Keratinocyte (primary cell): ENCODE data around the gene ANGPTL4. TPM values are rescaled to one million over a fixed set of nuclear protein-coding genes. Genes with fewer than 3 reads are reported as not detected.
"Not testable (repeated sequence)": the region's sequence is repeated elsewhere in the genome, so short reads cannot be mapped to it uniquely, and the experiment has no call there.

ENCODE experiments used
- DNase-seq: peaks from one replicate; pipeline ENCODE4 v3.0.0-alpha.2; 2011; ENCODE audit warnings: low read depth, missing footprints, low spot score
- FAIRE-seq: peaks from 2 replicates; lab custom pipeline; 2011; peaks lifted over from hg19 to GRCh38; lab: Jason Lieb, UNC
- H2AFZ ChIP-seq: 2 replicates; pipeline ENCODE4 v1.6.0; 2012; ENCODE audit warnings: low read length, control low read depth, inconsistent platforms; ENCODE audit not compliant: control insufficient read depth
- H3K27ac ChIP-seq: 2 replicates; pipeline ENCODE4 v1.5.1; 2011; ENCODE audit warnings: low read length; ENCODE audit not compliant: control insufficient read depth, insufficient read depth
- H3K27me3 ChIP-seq: 3 replicates; pipeline ENCODE4 v1.6.0; 2011; ENCODE audit warnings: low read length; ENCODE audit not compliant: control insufficient read depth, insufficient read depth; ENCODE audit errors: extremely low read depth
- H3K36me3 ChIP-seq, 2 experiments: 2 replicates in 1 of 2; 3 replicates in 1 of 2; pipeline ENCODE4 v1.5.1; 2011; ENCODE audit warnings: low read length in 2 of 2, mild to moderate bottlenecking in 1 of 2; ENCODE audit not compliant: control insufficient read depth in 2 of 2, insufficient read depth in 2 of 2; ENCODE audit errors: extremely low read depth in 1 of 2
- H3K4me1 ChIP-seq: 3 replicates; pipeline ENCODE4 v1.5.1; 2011; ENCODE audit warnings: low read length; ENCODE audit not compliant: control insufficient read depth, insufficient read depth; ENCODE audit errors: extremely low read depth
- H3K4me2 ChIP-seq: 3 replicates; pipeline ENCODE4 v1.6.0; 2011; ENCODE audit warnings: low read depth, low read length; ENCODE audit not compliant: control insufficient read depth, insufficient read depth; ENCODE audit errors: extremely low read depth
- H3K4me3 ChIP-seq, 3 experiments: fragments of 200-600 bp in 1 of 3; sonication (generic) in 1 of 3; 2 replicates in 2 of 3; 3 replicates in 1 of 3; pipeline ENCODE4 v1.5.1; 2011 to 2016; ENCODE audit warnings: low read length in 3 of 3, mild to moderate bottlenecking in 3 of 3, control low read depth in 2 of 3, inconsistent platforms in 1 of 3, low read depth in 1 of 3, mixed read lengths in 1 of 3, mixed run types in 1 of 3, moderate library complexity in 1 of 3; ENCODE audit not compliant: control insufficient read depth in 2 of 3, insufficient read depth in 2 of 3; ENCODE audit errors: extremely low read depth in 1 of 3
- H3K79me2 ChIP-seq: 2 replicates; pipeline ENCODE4 v1.6.0; 2012; ENCODE audit warnings: low read length; ENCODE audit not compliant: control insufficient read depth, insufficient read depth
- H3K9ac ChIP-seq: 3 replicates; pipeline ENCODE4 v1.6.0; 2011; ENCODE audit warnings: low read length; ENCODE audit not compliant: control insufficient read depth, insufficient read depth; ENCODE audit errors: extremely low read depth
- H3K9me1 ChIP-seq: 3 replicates; pipeline ENCODE4 v1.6.0; 2011; ENCODE audit warnings: low read length; ENCODE audit not compliant: control insufficient read depth, insufficient read depth; ENCODE audit errors: extremely low read depth
- H3K9me3 ChIP-seq: 2 replicates; pipeline ENCODE4 v1.5.1; 2012; ENCODE audit warnings: low read depth, low read length; ENCODE audit not compliant: control insufficient read depth
- H4K20me1 ChIP-seq: 3 replicates; pipeline ENCODE4 v1.6.0; 2011; ENCODE audit warnings: low read length; ENCODE audit not compliant: control insufficient read depth, insufficient read depth; ENCODE audit errors: extremely low read depth
- CTCF ChIP-seq, 3 experiments: IDR thresholded peaks in 1 of 3; conservative IDR thresholded peaks in 1 of 3; optimal IDR thresholded peaks in 1 of 3; 2 replicates in 2 of 3; 3 replicates in 1 of 3; pipeline versions ENCODE3 to v1.5.1; 2011; ENCODE audit warnings: low read length in 3 of 3, mild to moderate bottlenecking in 3 of 3, moderate library complexity in 2 of 3, control low read depth in 1 of 3, inconsistent platforms in 1 of 3; ENCODE audit not compliant: insufficient read depth in 2 of 3; ENCODE audit errors: extremely low read depth in 1 of 3
- EZH2 ChIP-seq: IDR thresholded peaks from one replicate; pipeline ENCODE4 v1.6.1; 2012; ENCODE audit warnings: inconsistent platforms, mild to moderate bottlenecking, low read length, moderate library complexity
- dilution Hi-C: fragments of 300-500 bp; cut with MboI; formaldehyde crosslinking; loops from one replicate; pipeline ENCODE4 v1.7.0; 2020; ENCODE audit warnings: low sequenced_read_pairs; ENCODE audit not compliant: extremely low pct_ligation_motif_present
- polyA plus RNA-seq, 5 experiments: library from polyadenylated mRNA; depleted of rRNA in 3 of 5; stranded (reverse) in 3 of 5; stranded (forward) in 1 of 5; unstranded in 1 of 5; fragments of >200 nt; gene quantifications; 1 replicate in 1 of 5; 2 replicates in 3 of 5; 3 replicates in 1 of 5; pipeline versions ENCODE4 v1.2.1 to v1.2.3, GENCODE V29; 2011 to 2012; ENCODE audit warnings: missing spikeins in 2 of 5, low read depth in 1 of 5, low replicate concordance in 1 of 5

Gene ANGPTL4
- polyA plus RNA-seq, 1 donor (not counting 4 experiments of a cell fraction or from before 2014, with no cell fraction given): 102 TPM

DNA sequence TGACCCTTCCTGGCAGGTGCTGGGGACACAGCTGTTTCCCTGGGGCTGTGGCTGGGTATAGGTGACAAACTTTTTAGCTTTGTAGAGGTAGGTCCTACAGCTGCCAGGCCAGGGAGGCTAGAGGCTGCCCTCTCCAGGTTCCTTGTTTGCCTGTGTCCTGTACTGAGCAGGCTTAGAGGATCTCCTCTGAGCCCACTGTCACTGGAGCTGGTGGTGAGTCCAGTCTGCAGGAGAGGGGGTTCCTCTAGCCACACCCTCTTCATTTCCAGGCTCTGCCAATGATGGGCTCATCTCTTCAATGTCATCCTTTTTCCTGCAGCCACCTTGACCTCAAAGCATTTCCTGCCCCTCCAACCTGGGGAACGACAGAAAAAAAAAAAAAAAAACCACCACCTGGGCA, 13.6 kb downstream of the ANGPTL4 start:
- no peaks in the 10 kb centered on the region for H3K27me3 ChIP-seq
- no peak overlapping the region for H3K4me2 ChIP-seq
- dilution Hi-C loops: no loop called here
- no peaks in the 10 kb centered on the region for H3K79me2 ChIP-seq
- H3K36me3 ChIP-seq: peaks cover 2 to 8% of the 10 kb centered on the region in 2 experiments
- no peaks in the 10 kb centered on the region for H3K9me3 ChIP-seq
- no peak overlapping the region for H3K27ac ChIP-seq
- H3K9me1 ChIP-seq: no peaks in the 10 kb centered on the region
- DNase-seq: no peak
- no peaks in the 10 kb centered on the region for H3K4me1 ChIP-seq
- H4K20me1 ChIP-seq: no peaks in the 10 kb centered on the region
- no peak overlapping the region for H3K4me3 ChIP-seq
- no peak for FAIRE-seq
- H3K9ac ChIP-seq: no peak overlapping the region
- TF ChIP-seq EZH2: no peak
- no peak for TF ChIP-seq CTCF (optimal IDR thresholded peaks at IDR 0.05 in 1 of 3, IDR thresholded peaks at IDR 0.05 in 1 of 3, conservative IDR thresholded peaks at IDR 0.05 in 1 of 3; ENCODE audit: extremely low read depth in 1 of 3, insufficient read depth in 2 of 3, low read length in 3 of 3)
- no peak overlapping the region for H2AFZ ChIP-seq

DNA sequence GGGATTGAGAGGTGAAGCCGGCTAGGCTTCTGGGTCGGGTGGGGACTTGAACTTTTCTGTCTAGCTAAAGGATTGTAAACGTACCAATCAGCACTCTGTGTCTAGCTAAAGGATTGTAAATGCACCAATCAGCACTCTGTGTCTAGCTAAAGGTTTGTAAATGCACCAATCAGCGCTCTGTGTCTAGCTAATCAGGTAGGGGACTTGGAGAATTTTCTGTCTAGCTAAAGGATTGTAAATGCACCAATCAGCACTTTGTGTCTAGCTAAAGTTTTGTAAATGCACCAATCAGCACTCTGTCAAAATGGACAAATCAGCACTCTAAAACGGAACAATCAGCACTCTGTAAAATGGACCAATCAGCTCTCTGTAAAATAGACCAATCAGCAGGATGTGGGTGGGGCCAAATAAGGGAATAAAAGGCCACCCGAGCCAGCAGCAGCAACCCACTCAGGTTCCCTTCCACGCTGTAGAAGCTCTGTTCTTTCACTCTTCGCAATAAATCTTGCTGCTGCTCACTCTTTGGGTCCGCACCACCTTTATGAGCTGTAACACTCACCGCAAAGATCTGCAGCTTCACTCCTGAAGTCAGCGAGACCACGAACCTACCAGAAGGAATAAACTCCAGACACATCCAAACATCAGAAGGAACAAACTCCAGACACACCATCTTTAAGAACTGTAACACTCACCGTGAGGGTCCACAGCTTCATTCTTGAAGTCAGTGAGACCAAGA, 15.4 kb downstream of the ANGPTL4 start:
- H2AFZ ChIP-seq, H3K79me2 ChIP-seq, H3K36me3 ChIP-seq, H3K27me3 ChIP-seq, FAIRE-seq, H3K9me3 ChIP-seq, dilution Hi-C loops, H3K4me3 ChIP-seq, H3K9ac ChIP-seq, DNase-seq, H3K9me1 ChIP-seq, H3K27ac ChIP-seq, H4K20me1 ChIP-seq, H3K4me1 ChIP-seq, H3K4me2 ChIP-seq: not testable (repeated sequence)

DNA sequence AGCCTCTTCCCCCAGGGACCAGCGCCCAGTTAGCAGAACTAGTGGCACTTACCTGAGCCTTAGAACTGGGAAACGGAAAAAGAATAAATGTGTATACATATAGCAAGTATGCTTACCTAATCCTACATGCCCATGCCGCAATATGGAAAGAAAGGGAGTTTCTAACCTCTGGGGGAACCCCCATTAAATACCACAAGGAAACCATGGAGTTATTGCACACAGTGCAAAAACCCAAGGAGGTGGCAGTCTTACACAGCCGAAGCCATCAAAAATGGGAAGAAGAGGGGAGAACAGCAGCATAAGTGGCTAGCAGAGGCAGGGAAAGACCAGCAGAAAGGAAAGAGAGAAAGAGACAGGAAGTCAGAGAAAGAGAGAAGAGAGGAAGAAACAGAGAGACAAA, 20.6 kb downstream of the ANGPTL4 start:
- H3K4me3 ChIP-seq, H2AFZ ChIP-seq, H3K36me3 ChIP-seq, H3K27ac ChIP-seq, H3K27me3 ChIP-seq, H3K9me1 ChIP-seq, H4K20me1 ChIP-seq, H3K79me2 ChIP-seq, H3K9me3 ChIP-seq, H3K4me1 ChIP-seq, H3K9ac ChIP-seq, H3K4me2 ChIP-seq, dilution Hi-C loops, FAIRE-seq, DNase-seq: not testable (repeated sequence)

- H3K4me2 ChIP-seq, H3K9me3 ChIP-seq, FAIRE-seq, H4K20me1 ChIP-seq, H3K9me1 ChIP-seq, H3K4me1 ChIP-seq, H3K9ac ChIP-seq, H2AFZ ChIP-seq, DNase-seq, dilution Hi-C loops, H3K27ac ChIP-seq, H3K4me3 ChIP-seq, H3K79me2 ChIP-seq, H3K36me3 ChIP-seq, H3K27me3 ChIP-seq: not testable (repeated sequence)
Measured at GRCh38 chr19:8385103-8385502, 21.1 kb downstream of the ANGPTL4 start.
